Measurements from ENCODE around the gene TTLL7.

DNA sequence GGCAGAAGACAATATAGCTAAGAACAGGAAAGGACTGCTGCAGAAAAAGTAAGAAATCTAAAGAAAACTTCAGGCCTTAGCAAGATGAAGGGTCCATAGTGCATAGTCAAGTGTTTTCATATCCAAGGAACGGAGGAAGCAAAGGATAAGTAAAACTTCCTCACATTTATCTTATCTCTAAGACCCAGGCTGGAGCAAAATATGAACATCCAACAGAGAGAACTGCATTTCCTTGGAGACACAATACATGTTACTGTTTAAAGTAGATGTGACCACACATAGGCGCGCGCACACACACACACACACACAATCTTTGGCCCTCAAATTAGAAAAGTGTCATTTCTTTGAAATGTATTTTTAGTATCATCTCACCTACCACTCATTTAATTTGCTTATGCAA is 66.7 kb downstream of the TTLL7 start:
- TF ChIP-seq, protein P1, sequence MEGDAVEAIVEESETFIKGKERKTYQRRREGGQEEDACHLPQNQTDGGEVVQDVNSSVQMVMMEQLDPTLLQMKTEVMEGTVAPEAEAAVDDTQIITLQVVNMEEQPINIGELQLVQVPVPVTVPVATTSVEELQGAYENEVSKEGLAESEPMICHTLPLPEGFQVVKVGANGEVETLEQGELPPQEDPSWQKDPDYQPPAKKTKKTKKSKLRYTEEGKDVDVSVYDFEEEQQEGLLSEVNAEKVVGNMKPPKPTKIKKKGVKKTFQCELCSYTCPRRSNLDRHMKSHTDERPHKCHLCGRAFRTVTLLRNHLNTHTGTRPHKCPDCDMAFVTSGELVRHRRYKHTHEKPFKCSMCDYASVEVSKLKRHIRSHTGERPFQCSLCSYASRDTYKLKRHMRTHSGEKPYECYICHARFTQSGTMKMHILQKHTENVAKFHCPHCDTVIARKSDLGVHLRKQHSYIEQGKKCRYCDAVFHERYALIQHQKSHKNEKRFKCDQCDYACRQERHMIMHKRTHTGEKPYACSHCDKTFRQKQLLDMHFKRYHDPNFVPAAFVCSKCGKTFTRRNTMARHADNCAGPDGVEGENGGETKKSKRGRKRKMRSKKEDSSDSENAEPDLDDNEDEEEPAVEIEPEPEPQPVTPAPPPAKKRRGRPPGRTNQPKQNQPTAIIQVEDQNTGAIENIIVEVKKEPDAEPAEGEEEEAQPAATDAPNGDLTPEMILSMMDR (IDR thresholded peaks at IDR 0.05; ENCODE audit: low read length): no peak
- TF ChIP-seq EZH2 (IDR thresholded peaks at IDR 0.05; ENCODE audit: borderline replicate concordance, low read length): no peak
